ENCODE results near the gene LTA4H. TPM values are rescaled to one million over a fixed set of nuclear protein-coding genes. Genes with fewer than 3 reads are reported as not detected.

Gene LTA4H
- total RNA-seq, 4 donors from 2014 or later, result 105 to 235 (median 123) TPM

GRCh38 chr12:96047229-96048211, 12.1 kb upstream of the LTA4H start:
- Histone ChIP-seq H3K9me3 (no peaks in the 10 kb centered on the region), H3K4me3 (no peak overlapping the region), H3K27me3 (no peaks in the 10 kb centered on the region), H3K36me3 (no peaks in the 10 kb centered on the region), H3K27ac (peak overlapping the region; percentile 75 to 87 (median 84)), H3K4me1 (peaks cover 28 to 44% (median 30%) of the 10 kb centered on the region in 3 donors)
- 23 to 40% methylated on average over 7 of the region's 7 CpGs for WGBS, 2 donors
- intact Hi-C loops (cut with DNase I), result no loop called here
- no peak for DNase-seq
- no peak for TF ChIP-seq POLR2A (IDR thresholded peaks at IDR 0.05)
- no peak for TF ChIP-seq CTCF (IDR thresholded peaks at IDR 0.05)

DNA sequence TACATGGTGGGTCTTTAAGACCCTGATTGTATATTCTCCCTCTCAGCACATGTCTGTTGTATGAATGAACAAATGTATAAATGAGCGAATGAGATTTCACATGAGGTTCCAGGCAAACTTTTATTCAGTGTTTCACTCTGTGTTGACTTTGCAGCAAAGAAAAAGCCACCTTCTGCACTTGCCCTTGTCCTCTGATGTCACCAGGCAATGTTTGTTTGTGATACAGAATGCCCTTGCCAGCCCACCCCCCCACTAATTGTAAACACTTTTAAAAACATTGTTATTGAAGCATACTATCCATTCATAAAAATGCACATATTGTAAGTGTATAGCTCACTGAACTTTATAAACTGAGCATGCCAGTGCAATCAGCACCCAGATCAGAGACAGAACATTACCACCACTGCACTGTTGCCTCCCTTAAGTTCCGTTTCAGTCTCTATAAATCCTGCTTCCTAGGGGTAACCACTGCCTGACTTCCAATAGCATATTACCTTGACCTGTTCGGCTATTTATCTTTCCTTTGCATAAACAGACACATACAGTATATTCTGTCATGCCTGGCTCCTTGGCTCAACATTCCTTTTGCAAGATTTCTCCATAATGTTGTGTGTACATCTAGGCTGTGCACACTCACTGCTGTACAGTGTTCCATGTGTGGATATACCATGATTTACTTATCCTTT, 11.3 kb upstream of the LTA4H start:
- H3K36me3 ChIP-seq, result no peaks in the 10 kb centered on the region
- H3K9me3 ChIP-seq, result no peaks in the 10 kb centered on the region
- intact Hi-C loops (cut with DNase I), result no loop called here
- no peak overlapping the region for H3K4me3 ChIP-seq
- WGBS, 2 donors, result 55 to 67% methylated on average over 3 of the region's 3 CpGs
- TF ChIP-seq POLR2A (IDR thresholded peaks at IDR 0.05), result no peak
- no peak for TF ChIP-seq CTCF (IDR thresholded peaks at IDR 0.05)
- DNase-seq, result no peak
- no peaks in the 10 kb centered on the region for H3K27me3 ChIP-seq
- peak overlapping the region; percentile 75 to 87 (median 84) for H3K27ac ChIP-seq
- peaks cover 28 to 44% (median 30%) of the 10 kb centered on the region in 3 donors for H3K4me1 ChIP-seq

GRCh38 chr12:96045566-96045965, 10.2 kb upstream of the LTA4H start:
- Histone ChIP-seq H3K4me3 (no peak overlapping the region), H3K27ac (peak overlapping the region in 1 of 4 donors; percentile 87), H3K27me3 (no peaks in the 10 kb centered on the region), H3K9me3 (no peaks in the 10 kb centered on the region), H3K4me1 (peaks cover 28 to 44% (median 30%) of the 10 kb centered on the region in 3 donors), H3K36me3 (no peaks in the 10 kb centered on the region)
- WGBS, 2 donors, result 64 to 80% methylated on average over 6 to 7 of the region's 7 CpGs
- no peak for DNase-seq
- TF ChIP-seq CTCF (IDR thresholded peaks at IDR 0.05), result no peak
- TF ChIP-seq POLR2A (IDR thresholded peaks at IDR 0.05), result no peak
- intact Hi-C loops (cut with DNase I), result no loop called here

DNA sequence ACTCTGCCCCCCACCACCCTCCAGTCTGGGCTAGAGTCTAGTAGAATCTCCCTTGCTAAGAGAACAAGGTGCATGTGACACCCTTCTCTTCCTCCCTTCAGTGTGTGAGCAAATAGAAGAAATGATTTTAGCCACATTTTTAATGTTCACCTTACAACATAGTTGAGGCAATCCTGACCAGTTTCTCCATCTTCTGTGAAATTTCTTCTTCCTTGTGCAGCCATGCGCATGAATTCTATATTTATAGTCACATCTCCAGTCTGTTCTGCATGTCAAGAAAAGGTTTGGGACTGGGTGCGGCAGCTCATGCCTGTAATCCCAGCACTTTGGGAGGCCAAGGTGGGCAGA, 9.5 kb upstream of the LTA4H start:
- Histone ChIP-seq H3K27me3 (no peaks in the 10 kb centered on the region), H3K4me3 (no peak overlapping the region), H3K4me1 (peaks cover 28 to 44% (median 30%) of the 10 kb centered on the region in 3 donors), H3K27ac (peak overlapping the region in 1 of 4 donors; percentile 29), H3K36me3 (no peaks in the 10 kb centered on the region), H3K9me3 (no peaks in the 10 kb centered on the region)
- DNase-seq, result no peak
- intact Hi-C loops (cut with DNase I), result no loop called here
- WGBS, 2 donors, result 82 to 100% methylated on average over 1 to 2 of the region's 2 CpGs
- no peak for TF ChIP-seq CTCF (IDR thresholded peaks at IDR 0.05)
- no peak for TF ChIP-seq POLR2A (IDR thresholded peaks at IDR 0.05)

Measured in esophagus squamous epithelium (tissue), 5 donors.